Panc1 (cell line): Measurements from ENCODE around the gene PTGDR2. TPM values are rescaled to one million over a fixed set of nuclear protein-coding genes. Genes with fewer than 3 reads are reported as not detected.

Experiments
- ATAC-seq: fragments of 200-7000 bp; cut with Tn5 transposase; 2 replicates; pipeline ENCODE4 v1.9.1; 2020; ENCODE audit warnings: mild to moderate bottlenecking, moderate library complexity
- BruUV-seq: library from RNA; stranded (reverse); fragments of 400-500 nt; replicated peaks from 2 replicates; lab custom pipeline; 2021; lab: Mats Ljungman, UMichigan
- CTCF ChIA-PET: fragments of 300-600 bp; sonication (Branson Sonifier 250); formaldehyde crosslinking; loops from one replicate; lab custom pipeline; 2022; ENCODE audit warnings: antibody characterized with exemption; lab: Charles Lee
- POLR2A ChIA-PET: fragments of 300-600 bp; sonication (Branson Sonifier 250); formaldehyde crosslinking; loops from one replicate; lab custom pipeline; 2022; ENCODE audit warnings: antibody characterized with exemption; lab: Charles Lee
- DNase-seq: peaks from one replicate; pipeline ENCODE4 v3.0.0-alpha.2; 2010; ENCODE audit warnings: low read depth, low spot score
- H3K27ac ChIP-seq: 2 replicates; pipeline ENCODE4 v1.5.1; 2011; ENCODE audit warnings: mild to moderate bottlenecking, low read length, inconsistent platforms
- H3K27me3 ChIP-seq: fragments of 200-500 bp; sonication (Bioruptor generic); 2 replicates; pipeline ENCODE4 v1.6.0; 2014; ENCODE audit warnings: low read length, inconsistent platforms; ENCODE audit not compliant: control insufficient read depth, insufficient read depth
- H3K36me3 ChIP-seq: fragments of 200-500 bp; sonication (Bioruptor generic); 2 replicates; pipeline ENCODE4 v1.5.1; 2014; ENCODE audit warnings: inconsistent platforms, mild to moderate bottlenecking, low read length, moderate library complexity; ENCODE audit not compliant: control insufficient read depth, insufficient read depth
- H3K4me1 ChIP-seq: 2 replicates; pipeline ENCODE4 v1.5.1; 2011; ENCODE audit warnings: inconsistent platforms, mild to moderate bottlenecking, low read length, moderate library complexity; ENCODE audit not compliant: control insufficient read depth, insufficient read depth
- H3K4me3 ChIP-seq, 2 experiments: 2 replicates each; pipeline ENCODE4 v1.5.1; 2011 to 2012; ENCODE audit warnings: low read depth in 2 of 2, low read length in 2 of 2, mild to moderate bottlenecking in 2 of 2, inconsistent platforms in 1 of 2, moderate library complexity in 1 of 2
- H3K9me3 ChIP-seq: fragments of 200-500 bp; sonication (Bioruptor generic); 2 replicates; pipeline ENCODE4 v1.5.1; 2014; ENCODE audit warnings: low read depth, mild to moderate bottlenecking, inconsistent platforms, low read length, moderate library complexity; ENCODE audit not compliant: control insufficient read depth, insufficient read depth
- POLR2AphosphoS5 ChIP-seq: IDR thresholded peaks from 2 replicates; pipeline ENCODE4 v1.6.1; 2012; ENCODE audit warnings: mild to moderate bottlenecking, low read depth, low read length, moderate library complexity
- SIN3A ChIP-seq: IDR thresholded peaks from 2 replicates; pipeline ENCODE4 v1.6.1; 2012; ENCODE audit warnings: low read depth, mild to moderate bottlenecking, low read length, moderate library complexity, borderline replicate concordance; ENCODE audit not compliant: insufficient read depth
- TCF7L2 ChIP-seq: IDR thresholded peaks from 2 replicates; pipeline ENCODE4 v1.6.1; 2011; ENCODE audit warnings: mild to moderate bottlenecking, low read depth, low read length, inconsistent platforms
- in situ Hi-C: cut with HindIII; loops from 2 replicates; pipeline ENCODE4 v1.10.0; 2016; ENCODE audit warnings: low sequenced_read_pairs, low pct_unique_long_range_greater_than_20kb
- intact Hi-C: fragments of 100-400 bp; cut with micrococcal nuclease; formaldehyde crosslinking; loops from one replicate; pipeline ENCODE4 v1.10.0; 2022; ENCODE audit not compliant: unreplicated experiment
- total RNA-seq: library from RNA; stranded (reverse); gene quantifications from one replicate; pipeline ENCODE4 v1.2.1, GENCODE V29; 2021; ENCODE audit not compliant: unreplicated experiment
- TF ChIP-seq, protein P1 (sequence below): fragments of 450-650 bp; IDR thresholded peaks from 2 replicates; pipeline ENCODE4 v1.5.1; 2017; ENCODE audit warnings: mild to moderate bottlenecking
- TF ChIP-seq, protein P2 (sequence below), 2 experiments: IDR thresholded peaks; 2 replicates each; pipeline ENCODE4 v1.6.1; 2011 to 2012; ENCODE audit warnings: low read depth in 2 of 2, control low read depth in 1 of 2, low read length in 1 of 2, mild to moderate bottlenecking in 1 of 2, moderate library complexity in 1 of 2; ENCODE audit not compliant: insufficient read depth in 1 of 2

PTGDR2 gene
- total RNA-seq, 1 experiment from 2014 or later, result not detected

DNA sequence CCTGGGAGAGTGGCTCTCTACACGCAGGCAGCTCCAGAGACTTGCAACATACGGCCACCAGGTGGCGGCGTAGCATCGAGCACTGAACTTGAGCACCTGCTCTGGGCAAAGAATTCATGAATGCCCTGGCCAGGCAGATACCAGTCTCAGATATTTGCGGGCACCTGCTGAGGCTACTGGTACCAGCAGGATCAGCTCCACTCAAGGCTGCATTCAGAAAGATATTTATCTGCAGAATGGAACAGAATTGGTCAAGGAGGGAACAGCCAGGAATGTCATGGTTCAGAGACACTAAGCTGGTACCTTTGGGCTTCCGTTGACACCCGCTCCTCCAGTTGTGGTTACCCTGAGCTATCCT, 24.6 kb downstream of the PTGDR2 start:
- no peaks in the 10 kb centered on the region for H3K36me3 ChIP-seq
- DNase-seq (peak; percentile 58), ATAC-seq (peak; percentile 95)
- no peaks in the 10 kb centered on the region for H3K9me3 ChIP-seq
- peak overlapping the region in 1 of 2 experiments; percentile 28; a peak in 2 of 4 replicates for H3K4me3 ChIP-seq
- ChIA-PET CTCF (interaction anchor here (0.5 to 3.0 kb wide), 7 partner anchors 24 to 321 kb away, joined by 3 to 41 read pairs (median 4); partner anchors contain the start of genes MS4A10 and ZP1), POLR2A (interaction anchor here (0.7 kb wide), 1 partner anchor 24 kb away, joined by 3 read pairs; the partner anchor contains the start of gene PTGDR2)
- no peak for TF ChIP-seq SIN3A
- TF ChIP-seq, protein P1, sequence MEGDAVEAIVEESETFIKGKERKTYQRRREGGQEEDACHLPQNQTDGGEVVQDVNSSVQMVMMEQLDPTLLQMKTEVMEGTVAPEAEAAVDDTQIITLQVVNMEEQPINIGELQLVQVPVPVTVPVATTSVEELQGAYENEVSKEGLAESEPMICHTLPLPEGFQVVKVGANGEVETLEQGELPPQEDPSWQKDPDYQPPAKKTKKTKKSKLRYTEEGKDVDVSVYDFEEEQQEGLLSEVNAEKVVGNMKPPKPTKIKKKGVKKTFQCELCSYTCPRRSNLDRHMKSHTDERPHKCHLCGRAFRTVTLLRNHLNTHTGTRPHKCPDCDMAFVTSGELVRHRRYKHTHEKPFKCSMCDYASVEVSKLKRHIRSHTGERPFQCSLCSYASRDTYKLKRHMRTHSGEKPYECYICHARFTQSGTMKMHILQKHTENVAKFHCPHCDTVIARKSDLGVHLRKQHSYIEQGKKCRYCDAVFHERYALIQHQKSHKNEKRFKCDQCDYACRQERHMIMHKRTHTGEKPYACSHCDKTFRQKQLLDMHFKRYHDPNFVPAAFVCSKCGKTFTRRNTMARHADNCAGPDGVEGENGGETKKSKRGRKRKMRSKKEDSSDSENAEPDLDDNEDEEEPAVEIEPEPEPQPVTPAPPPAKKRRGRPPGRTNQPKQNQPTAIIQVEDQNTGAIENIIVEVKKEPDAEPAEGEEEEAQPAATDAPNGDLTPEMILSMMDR, result peak; percentile 94
- H3K4me1 ChIP-seq, result no peaks in the 10 kb centered on the region
- no peak overlapping the region for H3K27ac ChIP-seq
- peaks cover 8% of the 10 kb centered on the region for H3K27me3 ChIP-seq
- BruUV-seq, result no TSS peak
- in situ Hi-C loops, result no loop called here
- intact Hi-C loops, result loop anchor here (1.0 to 5.0 kb wide), 3 partner anchors 56 to 356 kb away; no protein-coding TSS in a partner anchor

GRCh38 chr11:60830478-60831142, 25.1 kb downstream of the PTGDR2 start:
- H3K9me3 ChIP-seq, result no peaks in the 10 kb centered on the region
- ChIA-PET CTCF (interaction anchor here (0.6 to 3.0 kb wide), 5 partner anchors 46 to 322 kb away, joined by 3 to 41 read pairs (median 4); partner anchors contain the start of gene MS4A10), POLR2A (interaction anchor here (0.7 kb wide), 1 partner anchor 25 kb away, joined by 3 read pairs; the partner anchor contains the start of gene PTGDR2)
- TF ChIP-seq SIN3A, result no peak
- no peak for TF ChIP-seq POLR2AphosphoS5
- no peak for TF ChIP-seq TCF7L2
- TF ChIP-seq, protein P1, result no peak
- TF ChIP-seq, protein P2, sequence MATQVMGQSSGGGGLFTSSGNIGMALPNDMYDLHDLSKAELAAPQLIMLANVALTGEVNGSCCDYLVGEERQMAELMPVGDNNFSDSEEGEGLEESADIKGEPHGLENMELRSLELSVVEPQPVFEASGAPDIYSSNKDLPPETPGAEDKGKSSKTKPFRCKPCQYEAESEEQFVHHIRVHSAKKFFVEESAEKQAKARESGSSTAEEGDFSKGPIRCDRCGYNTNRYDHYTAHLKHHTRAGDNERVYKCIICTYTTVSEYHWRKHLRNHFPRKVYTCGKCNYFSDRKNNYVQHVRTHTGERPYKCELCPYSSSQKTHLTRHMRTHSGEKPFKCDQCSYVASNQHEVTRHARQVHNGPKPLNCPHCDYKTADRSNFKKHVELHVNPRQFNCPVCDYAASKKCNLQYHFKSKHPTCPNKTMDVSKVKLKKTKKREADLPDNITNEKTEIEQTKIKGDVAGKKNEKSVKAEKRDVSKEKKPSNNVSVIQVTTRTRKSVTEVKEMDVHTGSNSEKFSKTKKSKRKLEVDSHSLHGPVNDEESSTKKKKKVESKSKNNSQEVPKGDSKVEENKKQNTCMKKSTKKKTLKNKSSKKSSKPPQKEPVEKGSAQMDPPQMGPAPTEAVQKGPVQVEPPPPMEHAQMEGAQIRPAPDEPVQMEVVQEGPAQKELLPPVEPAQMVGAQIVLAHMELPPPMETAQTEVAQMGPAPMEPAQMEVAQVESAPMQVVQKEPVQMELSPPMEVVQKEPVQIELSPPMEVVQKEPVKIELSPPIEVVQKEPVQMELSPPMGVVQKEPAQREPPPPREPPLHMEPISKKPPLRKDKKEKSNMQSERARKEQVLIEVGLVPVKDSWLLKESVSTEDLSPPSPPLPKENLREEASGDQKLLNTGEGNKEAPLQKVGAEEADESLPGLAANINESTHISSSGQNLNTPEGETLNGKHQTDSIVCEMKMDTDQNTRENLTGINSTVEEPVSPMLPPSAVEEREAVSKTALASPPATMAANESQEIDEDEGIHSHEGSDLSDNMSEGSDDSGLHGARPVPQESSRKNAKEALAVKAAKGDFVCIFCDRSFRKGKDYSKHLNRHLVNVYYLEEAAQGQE (IDR thresholded peaks at IDR 0.05; ENCODE audit: insufficient read depth in 1 of 2, low read depth in 2 of 2, low read length in 1 of 2), result no peak
- H3K27ac ChIP-seq, result no peak overlapping the region
- no peaks in the 10 kb centered on the region for H3K4me1 ChIP-seq
- peak; percentile 10 for DNase-seq
- ATAC-seq, result peak; percentile 81
- H3K36me3 ChIP-seq, result no peaks in the 10 kb centered on the region
- no TSS peak for BruUV-seq
- H3K4me3 ChIP-seq, result peak overlapping the region in 1 of 2 experiments; percentile 28; a peak in 2 of 4 replicates
- in situ Hi-C loops (no loop called here), intact Hi-C loops (loop anchor here (1.0 to 5.0 kb wide), 3 partner anchors 57 to 357 kb away; no protein-coding TSS in a partner anchor)
- H3K27me3 ChIP-seq, result peaks cover 8% of the 10 kb centered on the region
